ENCODE results near the gene CSK.

CSK gene

DNA sequence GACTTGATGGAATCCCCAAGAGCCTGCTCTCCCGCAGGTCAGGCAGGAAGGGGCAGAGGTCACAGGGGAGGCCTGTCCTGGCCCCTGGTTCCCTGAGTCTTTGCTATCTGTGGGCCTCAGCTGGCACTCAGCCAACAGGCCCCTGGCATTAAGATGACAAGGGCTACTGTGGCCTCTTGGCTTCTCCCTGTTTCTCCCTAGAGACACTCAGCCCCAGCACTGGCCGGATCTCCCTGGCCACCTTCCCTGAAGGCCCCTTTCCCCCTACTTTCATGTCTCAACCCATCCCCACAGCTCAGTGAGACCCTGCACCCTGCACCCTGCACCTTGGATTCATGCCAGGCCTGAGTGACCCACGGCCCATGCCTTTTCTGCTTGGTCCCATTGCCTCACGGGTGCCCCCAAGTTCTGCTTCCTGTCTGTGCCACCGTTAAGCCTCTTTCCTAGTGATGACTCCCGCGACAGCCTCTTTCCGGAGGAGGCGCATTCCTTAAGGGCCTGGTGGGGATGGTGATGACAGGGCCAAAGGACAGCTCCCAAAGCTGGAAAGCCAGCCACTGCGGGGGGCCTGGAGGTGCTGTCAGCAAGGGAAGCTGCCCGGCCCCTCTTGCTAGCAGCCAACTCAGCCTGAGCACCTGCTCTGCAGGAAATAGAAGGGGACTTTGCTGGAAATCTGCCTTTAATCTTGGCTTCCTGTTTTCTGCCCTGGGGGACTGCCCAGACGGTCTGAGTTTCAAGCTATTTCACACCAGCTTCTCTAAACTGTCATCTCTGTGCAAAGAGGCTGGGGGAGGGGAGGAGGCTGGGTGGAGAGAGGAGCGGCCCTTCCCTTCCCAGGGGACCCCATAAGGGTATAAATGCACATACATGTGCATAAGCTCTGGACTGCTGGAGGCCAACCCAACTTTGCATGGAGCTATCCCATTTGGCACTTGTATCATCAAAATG is 4.8 kb upstream of the CSK start:
- no peak for DNase-seq (ENCODE audit: low read depth)
- H3K4me3 ChIP-seq (ENCODE audit: control insufficient read depth, low read depth, low read length), result no peak overlapping the region
- TF ChIP-seq, protein P1, sequence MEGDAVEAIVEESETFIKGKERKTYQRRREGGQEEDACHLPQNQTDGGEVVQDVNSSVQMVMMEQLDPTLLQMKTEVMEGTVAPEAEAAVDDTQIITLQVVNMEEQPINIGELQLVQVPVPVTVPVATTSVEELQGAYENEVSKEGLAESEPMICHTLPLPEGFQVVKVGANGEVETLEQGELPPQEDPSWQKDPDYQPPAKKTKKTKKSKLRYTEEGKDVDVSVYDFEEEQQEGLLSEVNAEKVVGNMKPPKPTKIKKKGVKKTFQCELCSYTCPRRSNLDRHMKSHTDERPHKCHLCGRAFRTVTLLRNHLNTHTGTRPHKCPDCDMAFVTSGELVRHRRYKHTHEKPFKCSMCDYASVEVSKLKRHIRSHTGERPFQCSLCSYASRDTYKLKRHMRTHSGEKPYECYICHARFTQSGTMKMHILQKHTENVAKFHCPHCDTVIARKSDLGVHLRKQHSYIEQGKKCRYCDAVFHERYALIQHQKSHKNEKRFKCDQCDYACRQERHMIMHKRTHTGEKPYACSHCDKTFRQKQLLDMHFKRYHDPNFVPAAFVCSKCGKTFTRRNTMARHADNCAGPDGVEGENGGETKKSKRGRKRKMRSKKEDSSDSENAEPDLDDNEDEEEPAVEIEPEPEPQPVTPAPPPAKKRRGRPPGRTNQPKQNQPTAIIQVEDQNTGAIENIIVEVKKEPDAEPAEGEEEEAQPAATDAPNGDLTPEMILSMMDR (IDR thresholded peaks at IDR 0.05; ENCODE audit: control insufficient read depth, insufficient read depth, low read depth, low read length, missing control alignments), result no peak

- TF ChIP-seq, protein P1 (IDR thresholded peaks at IDR 0.05; ENCODE audit: control insufficient read depth, insufficient read depth, low read depth, low read length, missing control alignments), result no peak
- H3K4me3 ChIP-seq (ENCODE audit: control insufficient read depth, low read depth, low read length), result no peak overlapping the region
- DNase-seq (ENCODE audit: low read depth), result no peak
These were observed 3.9 kb upstream of the CSK start for GRCh38 chr15:74777769-74778598.

- no peak for DNase-seq (ENCODE audit: low read depth)
These were observed 3.3 kb upstream of the CSK start for GRCh38 chr15:74778599-74778970.

GRCh38 chr15:74779162-74779648 is 2.7 kb upstream of the CSK start:
- DNase-seq (ENCODE audit: low read depth), result no peak
- no peak overlapping the region for H3K4me3 ChIP-seq (ENCODE audit: control insufficient read depth, low read depth, low read length)
- TF ChIP-seq, protein P1 (IDR thresholded peaks at IDR 0.05; ENCODE audit: control insufficient read depth, insufficient read depth, low read depth, low read length, missing control alignments), result no peak

More at GRCh38 chr15:74778599-74778970, 3.3 kb upstream of the CSK start:
- TF ChIP-seq, protein P1 (IDR thresholded peaks at IDR 0.05; ENCODE audit: control insufficient read depth, insufficient read depth, low read depth, low read length, missing control alignments), result no peak
- no peak overlapping the region for H3K4me3 ChIP-seq (ENCODE audit: control insufficient read depth, low read depth, low read length)

DNA sequence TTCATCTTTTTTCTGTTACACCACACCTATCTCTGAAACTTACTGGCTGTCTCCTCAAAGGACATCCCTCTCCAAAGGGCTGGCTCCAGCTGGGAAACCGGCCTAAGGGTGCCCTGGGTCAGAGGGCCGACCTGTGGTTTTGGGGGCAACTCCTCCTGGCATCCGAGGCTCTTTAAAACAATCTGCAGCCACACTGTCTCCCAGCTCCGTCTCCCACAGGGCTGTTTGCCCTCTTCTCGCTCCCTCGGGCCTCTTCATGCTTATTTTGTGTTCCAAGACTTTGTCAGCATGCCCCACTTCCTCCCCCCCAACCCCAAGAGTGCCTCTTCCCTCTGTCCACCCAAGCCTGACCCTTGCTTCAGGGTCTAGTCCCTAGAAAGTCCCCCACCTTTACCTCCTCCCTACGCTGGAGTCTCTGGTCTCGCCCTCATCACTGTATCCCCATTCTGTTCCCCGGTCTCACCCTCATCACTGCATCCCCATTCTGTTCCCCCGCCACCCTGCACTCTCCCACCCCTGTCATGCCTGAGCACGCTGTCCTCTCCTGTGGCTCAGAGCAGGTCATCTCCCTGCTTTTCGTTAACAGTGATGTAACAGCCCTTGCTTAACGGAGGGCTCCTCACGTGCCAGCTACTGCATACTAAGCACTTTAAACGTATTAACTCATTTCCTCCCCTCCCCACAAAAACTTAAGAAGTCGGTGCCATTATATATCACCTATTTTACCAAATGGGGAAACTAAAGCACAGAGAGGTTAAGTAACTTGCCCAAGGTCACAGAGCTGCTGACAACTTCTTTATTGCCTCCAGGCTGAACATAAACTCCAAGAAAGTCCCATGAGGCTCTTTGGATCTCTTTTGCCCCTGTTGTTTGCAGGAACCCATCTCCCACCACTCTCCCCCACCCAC is 1.1 kb upstream of the CSK start:
- TF ChIP-seq, protein P1 (IDR thresholded peaks at IDR 0.05; ENCODE audit: control insufficient read depth, insufficient read depth, low read depth, low read length, missing control alignments), result no peak
- peak overlapping the region; percentile 52 for H3K4me3 ChIP-seq (ENCODE audit: control insufficient read depth, low read depth, low read length)
- DNase-seq (ENCODE audit: low read depth), result no peak
